Measurements from ENCODE around the gene DUSP6.

Gene DUSP6

DNA sequence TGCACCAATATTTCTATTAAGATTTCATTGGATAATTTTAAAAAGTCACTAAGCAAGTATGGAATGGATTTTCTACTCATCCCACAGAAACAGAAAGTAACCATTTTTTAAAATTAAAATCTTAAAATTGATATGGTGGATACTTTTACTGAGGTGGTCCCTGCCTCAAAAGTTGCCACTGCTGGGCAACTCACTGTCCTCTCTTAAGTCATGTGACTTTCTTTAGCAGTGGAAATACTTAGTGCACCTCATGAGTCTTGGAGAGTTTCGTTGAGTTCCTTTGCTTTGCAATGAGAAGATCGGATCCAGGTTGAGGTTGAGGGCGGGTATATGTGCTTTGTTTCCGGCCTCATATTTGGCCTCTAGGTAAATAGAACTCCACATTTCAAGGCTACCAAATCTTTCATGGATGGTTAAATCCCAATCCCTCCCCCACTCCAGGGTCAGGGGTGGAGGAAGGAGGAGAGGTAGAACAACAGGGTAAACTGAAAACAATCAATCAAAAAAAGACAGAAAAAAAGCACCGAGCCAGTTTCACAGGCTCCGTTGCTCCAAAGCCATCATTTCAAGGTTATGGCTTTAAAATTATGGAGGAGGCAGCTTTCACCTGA is 39.5 kb upstream of the DUSP6 start:
- Histone ChIP-seq H3K9me3 (ENCODE audit: control insufficient read depth, insufficient read depth, low read length) (no peaks in the 10 kb centered on the region), H3K27me3 (ENCODE audit: control insufficient read depth, low read length) (peaks cover 4% of the 10 kb centered on the region; the same call in 1 of the 2 replicates), H3K4me2 (ENCODE audit: low read length) (no peak overlapping the region), H3F3A (ENCODE audit: control insufficient read depth, insufficient read depth) (no peaks in the 10 kb centered on the region), H3K36me3 (ENCODE audit: control insufficient read depth, low read length) (no peaks in the 10 kb centered on the region), H3K27ac (ENCODE audit: low read depth, low read length) (no peak overlapping the region), H3K4me3 (ENCODE audit: low read length) (no peak overlapping the region), H3K9me2 (replicated peaks; ENCODE audit: control insufficient read depth, low read length) (no peaks in the 10 kb centered on the region), H3K79me2 (ENCODE audit: control insufficient read depth, low read length) (no peaks in the 10 kb centered on the region), H4K20me1 (ENCODE audit: control insufficient read depth, insufficient read depth, low read depth, low read length) (no peaks in the 10 kb centered on the region), H3K4me1 (ENCODE audit: control insufficient read depth, low read length) (no peaks in the 10 kb centered on the region)
- no peak for TF ChIP-seq EZH2phosphoT487 (IDR thresholded peaks at IDR 0.05; ENCODE audit: borderline replicate concordance, low read length)

DNA sequence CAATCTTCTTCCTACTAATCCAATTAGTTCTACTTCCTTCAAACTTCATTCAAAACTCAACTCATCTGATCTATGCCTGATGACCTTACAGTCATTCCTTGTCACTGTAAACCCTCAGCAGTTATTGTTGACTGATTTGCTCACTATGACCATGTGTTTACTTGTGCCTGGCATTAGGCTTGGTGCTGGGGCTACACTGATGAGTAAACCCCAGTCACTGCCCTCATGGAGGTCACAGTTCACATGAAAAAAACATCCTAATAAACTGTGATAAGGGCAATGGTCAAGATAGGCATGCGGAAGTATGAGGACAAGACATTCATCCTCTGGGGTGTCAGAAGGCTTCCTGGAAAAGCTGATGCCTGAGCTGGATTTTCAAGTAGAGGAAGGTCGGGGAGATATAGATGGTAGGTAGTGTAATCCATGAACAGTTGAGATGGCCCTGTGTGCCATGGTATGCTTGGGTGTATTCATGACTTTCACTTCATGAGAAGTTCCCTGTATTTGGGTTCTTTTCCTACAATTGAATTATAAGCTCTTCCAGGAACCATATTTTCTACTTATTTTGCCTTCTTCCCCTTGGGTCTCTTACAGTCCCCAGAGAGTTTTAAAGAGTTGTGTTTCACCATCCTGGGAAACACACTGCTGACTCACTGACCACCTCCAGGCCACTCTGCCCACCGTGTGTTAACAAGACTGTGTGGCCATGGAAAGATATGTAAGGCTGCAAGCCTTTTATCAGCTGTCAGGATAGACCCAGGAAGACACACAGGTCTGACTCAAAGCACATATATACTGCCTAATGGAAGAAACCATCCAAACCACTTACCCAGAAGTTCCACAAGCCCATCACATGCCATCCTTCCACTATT is 38.7 kb upstream of the DUSP6 start:
- TF ChIP-seq, protein P1, sequence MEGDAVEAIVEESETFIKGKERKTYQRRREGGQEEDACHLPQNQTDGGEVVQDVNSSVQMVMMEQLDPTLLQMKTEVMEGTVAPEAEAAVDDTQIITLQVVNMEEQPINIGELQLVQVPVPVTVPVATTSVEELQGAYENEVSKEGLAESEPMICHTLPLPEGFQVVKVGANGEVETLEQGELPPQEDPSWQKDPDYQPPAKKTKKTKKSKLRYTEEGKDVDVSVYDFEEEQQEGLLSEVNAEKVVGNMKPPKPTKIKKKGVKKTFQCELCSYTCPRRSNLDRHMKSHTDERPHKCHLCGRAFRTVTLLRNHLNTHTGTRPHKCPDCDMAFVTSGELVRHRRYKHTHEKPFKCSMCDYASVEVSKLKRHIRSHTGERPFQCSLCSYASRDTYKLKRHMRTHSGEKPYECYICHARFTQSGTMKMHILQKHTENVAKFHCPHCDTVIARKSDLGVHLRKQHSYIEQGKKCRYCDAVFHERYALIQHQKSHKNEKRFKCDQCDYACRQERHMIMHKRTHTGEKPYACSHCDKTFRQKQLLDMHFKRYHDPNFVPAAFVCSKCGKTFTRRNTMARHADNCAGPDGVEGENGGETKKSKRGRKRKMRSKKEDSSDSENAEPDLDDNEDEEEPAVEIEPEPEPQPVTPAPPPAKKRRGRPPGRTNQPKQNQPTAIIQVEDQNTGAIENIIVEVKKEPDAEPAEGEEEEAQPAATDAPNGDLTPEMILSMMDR (IDR thresholded peaks at IDR 0.05; ENCODE audit: low read depth, low read length, poor library complexity, severe bottlenecking), result no peak
- no peak for TF ChIP-seq EZH2phosphoT487 (IDR thresholded peaks at IDR 0.05; ENCODE audit: borderline replicate concordance, low read length)
- no peak overlapping the region for H3K4me3 ChIP-seq (ENCODE audit: low read length)
- no peaks in the 10 kb centered on the region for H3K36me3 ChIP-seq (ENCODE audit: control insufficient read depth, low read length)
- H4K20me1 ChIP-seq (ENCODE audit: control insufficient read depth, insufficient read depth, low read depth, low read length), result no peaks in the 10 kb centered on the region
- H3K9me3 ChIP-seq (ENCODE audit: control insufficient read depth, insufficient read depth, low read length), result no peaks in the 10 kb centered on the region
- H3K79me2 ChIP-seq (ENCODE audit: control insufficient read depth, low read length), result no peaks in the 10 kb centered on the region
- H3K9me2 ChIP-seq (replicated peaks; ENCODE audit: control insufficient read depth, low read length), result no peaks in the 10 kb centered on the region
- H3K4me2 ChIP-seq (ENCODE audit: low read length), result no peak overlapping the region
- H3F3A ChIP-seq (ENCODE audit: control insufficient read depth, insufficient read depth), result no peaks in the 10 kb centered on the region
- H3K4me1 ChIP-seq (ENCODE audit: control insufficient read depth, low read length), result no peaks in the 10 kb centered on the region
- H3K27me3 ChIP-seq (ENCODE audit: control insufficient read depth, low read length), result peaks cover 4% of the 10 kb centered on the region; the same call in 1 of the 2 replicates
- H3K27ac ChIP-seq (ENCODE audit: low read depth, low read length), result no peak overlapping the region

- Histone ChIP-seq H3K27ac (ENCODE audit: low read depth, low read length) (no peak overlapping the region), H4K20me1 (ENCODE audit: control insufficient read depth, insufficient read depth, low read depth, low read length) (no peaks in the 10 kb centered on the region), H3K4me1 (ENCODE audit: control insufficient read depth, low read length) (no peaks in the 10 kb centered on the region), H3K4me2 (ENCODE audit: low read length) (no peak overlapping the region), H3K27me3 (ENCODE audit: control insufficient read depth, low read length) (peaks cover 4% of the 10 kb centered on the region; the same call in 1 of the 2 replicates), H3F3A (ENCODE audit: control insufficient read depth, insufficient read depth) (no peaks in the 10 kb centered on the region), H3K9me2 (replicated peaks; ENCODE audit: control insufficient read depth, low read length) (no peaks in the 10 kb centered on the region), H3K4me3 (ENCODE audit: low read length) (no peak overlapping the region), H3K79me2 (ENCODE audit: control insufficient read depth, low read length) (no peaks in the 10 kb centered on the region), H3K36me3 (ENCODE audit: control insufficient read depth, low read length) (no peaks in the 10 kb centered on the region), H3K9me3 (ENCODE audit: control insufficient read depth, insufficient read depth, low read length) (no peaks in the 10 kb centered on the region)
- TF ChIP-seq EZH2phosphoT487 (IDR thresholded peaks at IDR 0.05; ENCODE audit: borderline replicate concordance, low read length), result no peak
- TF ChIP-seq, protein P1 (IDR thresholded peaks at IDR 0.05; ENCODE audit: low read depth, low read length, poor library complexity, severe bottlenecking), result no peak
These were observed 37.7 kb upstream of the DUSP6 start for GRCh38 chr12:89389755-89390661.
